Raji (cell line): Measurements from ENCODE around the gene ZC3H7B.

Experiments
- POLR2A ChIP-seq: IDR thresholded peaks from 2 replicates; pipeline ENCODE4 v1.6.1; 2011; ENCODE audit warnings: low read depth, low read length, control low read depth; ENCODE audit not compliant: insufficient read depth

Gene ZC3H7B

GRCh38 chr22:41356430-41357028 lies 55.2 kb downstream of the ZC3H7B start:
- TF ChIP-seq POLR2A = no peak

- no peak for TF ChIP-seq POLR2A
These were observed 55.9 kb downstream of the ZC3H7B start for GRCh38 chr22:41357191-41357590.

DNA sequence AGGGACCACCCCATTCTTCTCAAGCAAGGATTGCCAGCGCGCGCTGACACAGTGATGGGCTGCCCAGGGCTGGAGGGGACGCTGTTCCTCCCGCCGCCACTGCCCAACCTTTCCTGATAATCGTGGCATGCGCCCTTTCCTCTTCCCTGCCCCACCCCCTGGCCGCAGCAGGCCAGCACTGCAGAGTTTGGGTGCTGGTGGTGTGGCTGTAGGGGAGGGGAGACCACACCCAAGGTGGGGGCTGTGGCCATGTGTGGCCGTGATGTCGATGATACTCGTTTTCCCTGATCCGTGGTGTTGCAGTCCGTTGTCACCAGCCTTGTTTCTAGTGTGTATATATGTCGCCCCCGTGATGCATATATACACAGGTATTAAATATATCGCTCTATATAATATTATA lies 57.6 kb downstream of the ZC3H7B start:
- no peak for TF ChIP-seq POLR2A

- no peak for TF ChIP-seq POLR2A
These were observed 58.1 kb downstream of the ZC3H7B start for GRCh38 chr22:41359376-41359775.

- TF ChIP-seq POLR2A = no peak
These were observed 58.8 kb downstream of the ZC3H7B start for GRCh38 chr22:41360126-41360525.

- no peak for TF ChIP-seq POLR2A
These were observed 60.5 kb downstream of the ZC3H7B start for GRCh38 chr22:41361716-41362310.

DNA sequence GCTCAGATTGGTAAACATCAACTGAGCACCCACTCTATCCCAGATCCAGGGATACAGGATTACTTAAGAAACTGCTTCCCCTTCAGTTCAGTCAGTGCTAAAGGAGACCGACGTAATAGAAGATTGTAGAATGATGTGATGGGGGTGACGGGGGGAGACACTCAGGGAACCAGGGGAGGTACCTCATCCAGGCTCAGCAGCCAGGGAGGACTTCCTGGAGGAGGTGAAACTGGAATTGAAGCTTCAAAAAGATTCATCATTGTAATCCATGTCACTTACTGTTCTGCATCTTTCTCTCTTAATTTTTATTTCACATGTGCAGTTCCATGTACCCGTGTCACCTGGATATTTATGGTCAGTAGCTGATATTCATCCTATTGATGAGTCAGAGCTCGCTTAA lies 61.3 kb downstream of the ZC3H7B start:
- no peak for TF ChIP-seq POLR2A

- no peak for TF ChIP-seq POLR2A
These were observed 62.9 kb downstream of the ZC3H7B start for GRCh38 chr22:41364233-41364632.

DNA sequence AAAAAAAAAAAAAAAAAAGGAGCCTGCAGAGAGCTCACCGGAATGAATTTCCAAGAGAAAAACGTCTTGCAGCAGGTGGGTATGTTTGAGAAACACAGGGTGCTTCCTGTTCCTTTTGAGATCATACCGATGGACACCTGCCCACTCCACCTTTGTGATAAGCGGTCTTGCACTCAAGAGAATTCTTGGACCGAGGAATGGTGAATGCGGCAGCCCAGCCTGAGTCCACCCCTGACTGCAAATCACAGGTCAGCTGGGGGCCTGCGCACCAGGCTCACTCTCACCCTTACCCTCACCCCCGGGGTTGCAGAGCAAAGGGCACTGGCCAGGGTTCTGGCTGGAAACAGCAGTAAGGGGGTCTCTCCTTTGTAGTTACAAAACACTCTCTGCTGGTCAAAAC lies 63.6 kb downstream of the ZC3H7B start:
- no peak for TF ChIP-seq POLR2A

DNA sequence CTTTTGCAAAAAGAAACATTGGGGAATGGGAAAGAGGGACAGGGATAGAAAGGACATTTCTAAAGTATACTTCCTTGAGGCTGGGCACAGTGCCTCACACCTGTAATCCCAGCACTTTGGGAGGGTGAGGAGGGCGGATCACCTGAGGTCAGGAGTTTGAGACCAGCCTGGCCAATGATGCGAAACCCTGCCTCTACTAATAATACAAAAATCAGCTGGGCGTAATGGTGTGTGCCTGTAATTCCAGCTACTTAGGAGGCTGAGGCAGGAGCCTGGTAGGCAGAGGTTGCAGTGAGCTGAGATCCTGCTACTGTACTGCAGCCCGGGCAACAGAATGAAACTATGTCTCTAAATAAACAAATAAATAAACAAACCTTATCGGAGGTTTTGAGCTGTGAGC lies 64.1 kb downstream of the ZC3H7B start:
- TF ChIP-seq POLR2A = no peak

GRCh38 chr22:41366323-41367029 lies 65.2 kb downstream of the ZC3H7B start:
- TF ChIP-seq POLR2A = no peak

DNA sequence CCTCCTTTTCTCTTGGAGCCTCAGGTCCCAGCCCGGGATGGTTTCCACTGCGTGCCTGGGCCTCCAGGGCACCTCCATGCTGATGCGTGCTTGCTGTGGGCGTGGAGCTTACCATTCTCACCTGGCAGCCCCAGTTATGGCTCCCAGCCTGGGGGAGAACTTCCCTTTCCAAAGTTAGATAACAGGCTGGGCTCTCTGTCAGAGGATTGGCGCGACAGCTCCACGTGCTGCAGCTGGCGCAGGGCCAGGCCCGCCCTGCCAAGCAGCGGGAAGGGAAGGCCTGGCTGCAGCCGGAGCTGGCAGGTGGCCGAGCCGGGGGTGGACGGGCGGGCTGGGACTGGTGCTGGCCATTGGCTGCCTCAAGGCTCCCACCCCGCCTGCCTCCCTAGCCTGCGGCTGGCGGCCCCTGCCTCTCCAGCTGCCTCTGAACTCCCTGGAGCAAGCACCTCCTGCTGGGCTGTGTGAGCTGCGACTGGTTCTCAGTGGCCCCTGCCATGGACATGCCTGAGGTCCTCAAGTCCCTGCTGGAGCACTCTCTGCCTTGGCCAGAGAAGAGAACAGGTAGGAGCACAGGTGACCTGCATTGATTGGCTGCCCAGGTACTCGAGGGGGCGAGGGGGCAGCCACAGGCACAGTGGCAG lies 65.8 kb downstream of the ZC3H7B start:
- no peak for TF ChIP-seq POLR2A

DNA sequence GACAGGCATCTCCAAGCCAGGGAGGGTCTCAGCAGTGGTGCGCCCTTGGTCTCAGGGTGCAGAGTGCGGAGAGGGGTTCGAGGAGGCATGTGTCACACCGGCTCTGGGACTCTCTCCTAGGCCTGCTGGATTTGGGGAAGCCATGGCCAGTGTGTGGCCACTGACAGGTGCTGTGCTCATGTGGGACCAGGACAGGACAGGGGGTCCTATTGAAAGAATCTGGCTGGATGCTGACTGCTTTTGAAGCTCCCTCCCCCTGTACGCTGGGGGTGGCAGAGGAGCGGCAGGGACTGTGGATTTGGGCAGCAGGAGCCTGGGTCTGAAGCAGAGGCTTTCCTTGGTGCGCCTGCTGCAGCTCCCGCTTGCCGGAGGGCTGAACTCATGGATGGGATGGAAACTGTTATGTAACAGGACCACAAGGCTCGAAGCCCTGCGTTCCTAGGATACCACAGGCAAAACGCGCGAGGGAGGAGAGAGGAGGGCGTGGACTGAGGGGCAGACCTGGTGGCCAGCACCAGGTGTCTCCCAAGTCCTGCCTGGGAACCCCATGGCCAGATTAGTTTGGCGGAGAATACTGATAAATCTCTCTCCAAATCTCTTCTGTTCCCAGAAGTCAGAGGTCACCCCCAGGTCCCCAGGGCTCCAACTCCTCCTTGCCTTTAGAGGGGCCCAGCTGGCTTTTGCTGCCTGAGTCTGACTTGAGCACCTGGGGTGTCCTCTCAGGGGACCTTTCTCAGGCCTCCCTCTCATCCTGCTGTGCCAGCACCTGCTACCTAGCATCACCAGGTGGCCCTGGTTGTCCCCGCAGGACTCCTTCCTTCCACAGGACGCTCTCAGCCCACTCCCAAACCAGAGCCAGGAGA lies 66.6 kb downstream of the ZC3H7B start:
- no peak for TF ChIP-seq POLR2A

- no peak for TF ChIP-seq POLR2A
These were observed 67.5 kb downstream of the ZC3H7B start for GRCh38 chr22:41368543-41369423.

DNA sequence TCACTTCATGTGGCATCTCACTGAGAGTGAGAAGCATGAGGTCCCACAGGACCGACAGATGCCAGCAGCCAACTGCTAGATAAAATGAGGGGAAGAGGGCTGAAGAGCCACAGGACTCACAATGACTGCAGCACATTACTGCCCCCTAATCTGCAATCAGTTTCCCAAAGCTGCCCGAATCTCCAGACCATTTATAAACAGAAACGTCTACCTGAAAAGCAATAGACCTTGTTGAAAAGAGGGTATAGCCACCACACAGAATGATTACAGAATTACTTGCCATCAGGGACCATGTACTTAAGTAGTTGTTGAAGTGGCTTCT lies 68.1 kb downstream of the ZC3H7B start:
- TF ChIP-seq POLR2A = no peak

DNA sequence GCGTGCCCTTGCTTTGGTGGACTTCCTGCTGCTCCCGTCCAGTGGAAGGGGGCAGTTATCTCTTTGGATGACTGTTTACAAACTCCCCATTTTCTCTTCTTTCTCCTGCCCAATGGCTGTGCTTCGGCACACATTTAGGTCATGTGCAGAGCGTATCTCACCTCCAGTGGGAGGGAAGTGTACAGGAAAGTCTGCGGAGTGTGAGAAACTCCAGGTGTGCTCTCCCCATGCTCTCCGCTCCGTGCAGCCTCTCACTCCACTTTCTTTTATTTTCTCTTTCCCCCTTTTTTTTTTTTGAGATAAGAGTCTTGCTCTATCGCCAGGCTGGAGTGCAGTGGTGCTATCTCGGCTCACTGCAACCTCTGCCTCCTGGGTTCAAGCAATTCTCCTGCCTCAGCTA lies 68.5 kb downstream of the ZC3H7B start:
- TF ChIP-seq POLR2A = no peak
